NB4 (cell line): ENCODE data around the gene MEF2C.
"Not testable (repeated sequence)": the region's sequence is repeated elsewhere in the genome, so short reads cannot be mapped to it uniquely, and the experiment has no call there.

ENCODE experiments used
- POLR2A ChIP-seq: IDR thresholded peaks from 2 replicates; pipeline ENCODE4 v1.6.1; 2011; ENCODE audit warnings: mild to moderate bottlenecking; ENCODE audit not compliant: insufficient read length; ENCODE audit errors: extremely low read depth
- TF ChIP-seq, protein P1 (sequence below): IDR thresholded peaks from one replicate; pipeline ENCODE4 v1.5.1; 2012; ENCODE audit warnings: low read depth, low read length
- TF ChIP-seq, protein P2 (sequence below): IDR thresholded peaks from 2 replicates; pipeline ENCODE4 v1.6.1; 2011; ENCODE audit warnings: low read depth, low read length

GRCh38 chr5:88903966-88904365 lies 21.0 kb upstream of the MEF2C start:
- TF ChIP-seq, protein P1, sequence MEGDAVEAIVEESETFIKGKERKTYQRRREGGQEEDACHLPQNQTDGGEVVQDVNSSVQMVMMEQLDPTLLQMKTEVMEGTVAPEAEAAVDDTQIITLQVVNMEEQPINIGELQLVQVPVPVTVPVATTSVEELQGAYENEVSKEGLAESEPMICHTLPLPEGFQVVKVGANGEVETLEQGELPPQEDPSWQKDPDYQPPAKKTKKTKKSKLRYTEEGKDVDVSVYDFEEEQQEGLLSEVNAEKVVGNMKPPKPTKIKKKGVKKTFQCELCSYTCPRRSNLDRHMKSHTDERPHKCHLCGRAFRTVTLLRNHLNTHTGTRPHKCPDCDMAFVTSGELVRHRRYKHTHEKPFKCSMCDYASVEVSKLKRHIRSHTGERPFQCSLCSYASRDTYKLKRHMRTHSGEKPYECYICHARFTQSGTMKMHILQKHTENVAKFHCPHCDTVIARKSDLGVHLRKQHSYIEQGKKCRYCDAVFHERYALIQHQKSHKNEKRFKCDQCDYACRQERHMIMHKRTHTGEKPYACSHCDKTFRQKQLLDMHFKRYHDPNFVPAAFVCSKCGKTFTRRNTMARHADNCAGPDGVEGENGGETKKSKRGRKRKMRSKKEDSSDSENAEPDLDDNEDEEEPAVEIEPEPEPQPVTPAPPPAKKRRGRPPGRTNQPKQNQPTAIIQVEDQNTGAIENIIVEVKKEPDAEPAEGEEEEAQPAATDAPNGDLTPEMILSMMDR = not testable (repeated sequence)
- TF ChIP-seq POLR2A = not testable (repeated sequence)
- TF ChIP-seq, protein P2, sequence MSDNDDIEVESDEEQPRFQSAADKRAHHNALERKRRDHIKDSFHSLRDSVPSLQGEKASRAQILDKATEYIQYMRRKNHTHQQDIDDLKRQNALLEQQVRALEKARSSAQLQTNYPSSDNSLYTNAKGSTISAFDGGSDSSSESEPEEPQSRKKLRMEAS = not testable (repeated sequence)
